ENCODE data around the gene MARCHF10. TPM values are rescaled to one million over a fixed set of nuclear protein-coding genes. Genes with fewer than 3 reads are reported as not detected.
A peak's percentile ranks its signal among the peaks of the same experiment; 100 is the strongest.

Gene MARCHF10
- total and polyA plus RNA-seq, 7 donors: 0.09 to 2.1 (median 0.71) TPM; not detected in 2

- no peaks in the 10 kb centered on the region for H3K4me1 ChIP-seq
- no peaks in the 10 kb centered on the region for H3K36me3 ChIP-seq
- no peaks in the 10 kb centered on the region for H3K9me3 ChIP-seq
- WGBS, 2 donors: 91 to 93% methylated on average over 10 of the region's 10 CpGs
- H3K4me3 ChIP-seq: no peak overlapping the region
- DNase-seq: peak; percentile 57
- intact Hi-C loops (cut with DNase I): no loop called here
- TF ChIP-seq POLR2AphosphoS5 (IDR thresholded peaks at IDR 0.05) (no peak), POLR2A (IDR thresholded peaks at IDR 0.05) (no peak), EP300 (IDR thresholded peaks at IDR 0.05) (no peak), CTCF (IDR thresholded peaks at IDR 0.05) (no peak)
- no peak overlapping the region for H3K27ac ChIP-seq
- H3K27me3 ChIP-seq: no peaks in the 10 kb centered on the region
These were observed 129.7 kb downstream of the MARCHF10 start for GRCh38 chr17:62678214-62678919.

- Histone ChIP-seq H3K4me3 (no peak overlapping the region), H3K4me1 (no peaks in the 10 kb centered on the region), H3K27me3 (no peaks in the 10 kb centered on the region), H3K36me3 (no peaks in the 10 kb centered on the region), H3K9me3 (no peaks in the 10 kb centered on the region), H3K27ac (no peak overlapping the region)
- intact Hi-C loops (cut with DNase I): no loop called here
- TF ChIP-seq POLR2A (IDR thresholded peaks at IDR 0.05) (no peak), EP300 (IDR thresholded peaks at IDR 0.05) (no peak), CTCF (IDR thresholded peaks at IDR 0.05) (no peak), POLR2AphosphoS5 (IDR thresholded peaks at IDR 0.05) (no peak)
- DNase-seq: peak; percentile 49
- WGBS, 2 donors: 93 to 95% methylated on average over 18 of the region's 18 CpGs
These were observed 131.0 kb downstream of the MARCHF10 start for GRCh38 chr17:62676952-62677596.

GRCh38 chr17:62676231-62676943 lies 131.7 kb downstream of the MARCHF10 start:
- no peak overlapping the region for H3K4me3 ChIP-seq
- DNase-seq: peak; percentile 54
- H3K36me3 ChIP-seq: no peaks in the 10 kb centered on the region
- H3K4me1 ChIP-seq: no peaks in the 10 kb centered on the region
- no peaks in the 10 kb centered on the region for H3K27me3 ChIP-seq
- WGBS, 2 donors: 91 to 92% methylated on average over 16 of the region's 16 CpGs
- no peak overlapping the region for H3K27ac ChIP-seq
- no peak for TF ChIP-seq EP300 (IDR thresholded peaks at IDR 0.05)
- TF ChIP-seq POLR2AphosphoS5 (IDR thresholded peaks at IDR 0.05): no peak
- no peak for TF ChIP-seq POLR2A (IDR thresholded peaks at IDR 0.05)
- no peak for TF ChIP-seq CTCF (IDR thresholded peaks at IDR 0.05)
- intact Hi-C loops (cut with DNase I): no loop called here
- no peaks in the 10 kb centered on the region for H3K9me3 ChIP-seq

GRCh38 chr17:62675701-62676100 lies 132.4 kb downstream of the MARCHF10 start:
- intact Hi-C loops (cut with DNase I): no loop called here
- DNase-seq: peak; percentile 63
- no peaks in the 10 kb centered on the region for H3K9me3 ChIP-seq
- no peaks in the 10 kb centered on the region for H3K4me1 ChIP-seq
- H3K36me3 ChIP-seq: no peaks in the 10 kb centered on the region
- H3K27me3 ChIP-seq: no peaks in the 10 kb centered on the region
- TF ChIP-seq POLR2AphosphoS5 (IDR thresholded peaks at IDR 0.05): no peak
- TF ChIP-seq POLR2A (IDR thresholded peaks at IDR 0.05): no peak
- TF ChIP-seq CTCF (IDR thresholded peaks at IDR 0.05): no peak
- no peak for TF ChIP-seq EP300 (IDR thresholded peaks at IDR 0.05)
- 87 to 89% methylated on average over 4 of the region's 4 CpGs for WGBS, 2 donors
- H3K4me3 ChIP-seq: no peak overlapping the region
- H3K27ac ChIP-seq: no peak overlapping the region
